ENCODE data around the gene FKBP2. TPM values are rescaled to one million over a fixed set of nuclear protein-coding genes. Genes with fewer than 3 reads are reported as not detected.
A peak's percentile ranks its signal among the peaks of the same experiment; 100 is the strongest.

FKBP2 gene
- total and polyA plus RNA-seq, 4 donors, result 60.8 to 241 (median 124) TPM

DNA sequence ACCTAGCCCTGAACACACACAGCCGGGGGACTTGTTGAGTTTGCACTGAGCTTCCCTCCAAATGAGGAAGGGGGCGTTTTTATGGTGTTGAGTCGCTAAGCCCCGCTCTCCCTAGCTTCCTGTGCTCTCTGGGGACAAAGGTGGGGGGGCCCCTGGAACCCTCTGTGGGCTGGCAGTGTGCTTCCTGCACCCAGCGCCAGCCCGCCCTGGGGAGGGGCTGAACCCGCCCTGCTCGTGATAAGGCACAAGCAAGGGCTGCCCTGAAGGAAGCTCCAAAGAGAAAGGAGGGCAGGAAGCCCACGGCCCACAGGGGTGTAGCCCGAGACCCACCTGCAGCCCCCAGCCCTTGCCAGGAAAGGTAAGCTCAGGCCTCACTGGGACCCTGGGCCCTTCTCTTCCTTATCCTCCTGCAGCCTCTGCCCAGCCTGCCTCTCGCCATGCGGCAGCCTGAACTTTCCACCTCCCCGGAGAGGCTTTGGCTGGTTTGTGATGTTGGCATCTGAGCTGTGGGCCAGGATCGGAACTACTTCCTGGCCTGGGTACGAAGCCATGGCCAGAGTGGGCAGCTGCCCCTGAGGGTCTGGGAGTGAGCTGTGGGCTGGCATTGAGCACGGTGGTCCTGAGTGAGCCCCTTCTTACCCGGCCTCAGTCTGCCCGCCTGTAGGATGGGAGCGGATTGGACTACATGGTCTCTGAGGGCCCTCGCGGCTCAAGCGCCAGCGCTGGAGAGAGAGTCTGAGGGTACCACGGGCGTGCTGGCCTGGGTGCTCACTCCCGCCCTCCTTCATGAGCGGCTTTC, 34.2 kb upstream of the FKBP2 start, which contains the start of gene FERMT3:
Gene FERMT3, plus strand, starts transcription at position 265 of the 799 bp plus-strand sequence. CDS start 644 bp downstream, outside the sequence.
- H3K36me3 ChIP-seq (ENCODE audit: control insufficient read depth in 4 of 4, insufficient read depth in 3 of 4, low read depth in 1 of 4, low read length in 3 of 4), result peaks cover 16 to 27% (median 23%) of the 10 kb centered on the region in 4 donors
- H3K27me3 ChIP-seq (ENCODE audit: control insufficient read depth in 4 of 4, insufficient read depth in 4 of 4, low read length in 3 of 4), result no peaks in the 10 kb centered on the region
- peak within 1 kb of the TSS; percentile 28 to 60 (median 38) for H3K4me3 ChIP-seq (ENCODE audit: low read depth in 1 of 3, low read length in 3 of 3)
- peaks cover 0 to 12% (median 2%) of the 10 kb centered on the region in 4 donors for H3K4me1 ChIP-seq (ENCODE audit: control insufficient read depth in 4 of 4, insufficient read depth in 4 of 4, low read length in 3 of 4)
- peak within 1 kb of the TSS; percentile 82 to 83 for H3K27ac ChIP-seq (ENCODE audit: low read depth in 1 of 2, low read length in 2 of 2)
- DNase-seq (ENCODE audit: low spot score), result peak; percentile 77
- TF ChIP-seq EGR1 (IDR thresholded peaks at IDR 0.05; ENCODE audit: low read depth in 2 of 2) (no peak), ZBTB33 (IDR thresholded peaks at IDR 0.05) (no peak)
- TF ChIP-seq, protein P1, sequence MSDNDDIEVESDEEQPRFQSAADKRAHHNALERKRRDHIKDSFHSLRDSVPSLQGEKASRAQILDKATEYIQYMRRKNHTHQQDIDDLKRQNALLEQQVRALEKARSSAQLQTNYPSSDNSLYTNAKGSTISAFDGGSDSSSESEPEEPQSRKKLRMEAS (IDR thresholded peaks at IDR 0.05), result peak; percentile 14
- peak within 1 kb of the TSS; percentile 34 to 54 for H3K9ac ChIP-seq (ENCODE audit: low read depth in 1 of 2, low read length in 2 of 2)
- no peaks in the 10 kb centered on the region for H3K9me3 ChIP-seq (ENCODE audit: control insufficient read depth in 4 of 4, low read length in 3 of 4)
- 69% methylated on average over 27 of the region's 27 CpGs for WGBS

DNA sequence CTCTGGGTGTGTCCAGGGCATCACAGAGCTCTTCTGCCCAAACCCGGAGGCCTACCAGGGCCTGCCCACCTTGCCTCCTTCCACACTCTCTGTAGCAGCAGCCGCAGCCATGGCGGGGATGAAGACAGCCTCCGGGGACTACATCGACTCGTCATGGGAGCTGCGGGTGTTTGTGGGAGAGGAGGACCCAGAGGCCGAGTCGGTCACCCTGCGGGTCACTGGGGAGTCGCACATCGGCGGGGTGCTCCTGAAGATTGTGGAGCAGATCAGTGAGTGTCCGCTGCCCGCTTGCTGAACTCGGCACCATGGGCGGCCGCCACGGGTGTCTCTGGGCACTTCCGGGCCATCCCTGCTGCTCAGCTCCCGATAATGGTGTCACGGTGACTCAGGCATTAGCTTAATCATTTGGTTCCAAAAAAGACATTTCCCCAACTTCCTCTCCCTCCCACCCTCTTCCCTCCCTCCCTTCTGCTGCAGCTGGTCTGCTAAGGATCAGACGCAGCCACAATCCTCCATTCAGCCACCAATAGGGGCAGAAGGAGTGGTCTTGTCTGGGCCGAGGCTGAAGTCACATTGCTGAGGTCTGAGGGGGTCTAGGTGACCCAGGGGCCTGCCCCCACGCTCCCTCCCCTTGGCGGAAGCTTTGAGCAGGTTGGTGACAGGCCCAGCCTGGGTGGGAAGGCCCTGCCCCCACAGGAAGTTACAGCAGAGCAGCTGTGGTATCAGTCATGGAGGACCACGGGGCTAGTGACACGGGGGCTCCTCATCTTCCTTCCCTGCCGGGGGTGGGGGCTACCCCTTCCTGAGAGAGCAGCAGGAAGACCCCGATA, 33.4 kb upstream of the FKBP2 start:
- Histone ChIP-seq H3K9me3 (ENCODE audit: control insufficient read depth in 4 of 4, low read length in 3 of 4) (no peaks in the 10 kb centered on the region), H3K4me1 (ENCODE audit: control insufficient read depth in 4 of 4, insufficient read depth in 4 of 4, low read length in 3 of 4) (peaks cover 0 to 12% (median 2%) of the 10 kb centered on the region in 4 donors), H3K27me3 (ENCODE audit: control insufficient read depth in 4 of 4, insufficient read depth in 4 of 4, low read length in 3 of 4) (no peaks in the 10 kb centered on the region), H3K4me3 (ENCODE audit: low read depth in 1 of 3, low read length in 3 of 3) (peak overlapping the region in 2 of 3 donors; percentile 28 to 38), H3K27ac (ENCODE audit: low read depth in 1 of 2, low read length in 2 of 2) (peak overlapping the region; percentile 82 to 83), H3K9ac (ENCODE audit: low read depth in 1 of 2, low read length in 2 of 2) (peak overlapping the region; percentile 34 to 54), H3K36me3 (ENCODE audit: control insufficient read depth in 4 of 4, insufficient read depth in 3 of 4, low read depth in 1 of 4, low read length in 3 of 4) (peaks cover 15 to 30% (median 22%) of the 10 kb centered on the region in 4 donors)
- TF ChIP-seq ZBTB33 (IDR thresholded peaks at IDR 0.05), result no peak
- no peak for TF ChIP-seq REST (IDR thresholded peaks at IDR 0.05)
- peak; percentile 48 for TF ChIP-seq YY1 (IDR thresholded peaks at IDR 0.05)
- TF ChIP-seq, protein P2, sequence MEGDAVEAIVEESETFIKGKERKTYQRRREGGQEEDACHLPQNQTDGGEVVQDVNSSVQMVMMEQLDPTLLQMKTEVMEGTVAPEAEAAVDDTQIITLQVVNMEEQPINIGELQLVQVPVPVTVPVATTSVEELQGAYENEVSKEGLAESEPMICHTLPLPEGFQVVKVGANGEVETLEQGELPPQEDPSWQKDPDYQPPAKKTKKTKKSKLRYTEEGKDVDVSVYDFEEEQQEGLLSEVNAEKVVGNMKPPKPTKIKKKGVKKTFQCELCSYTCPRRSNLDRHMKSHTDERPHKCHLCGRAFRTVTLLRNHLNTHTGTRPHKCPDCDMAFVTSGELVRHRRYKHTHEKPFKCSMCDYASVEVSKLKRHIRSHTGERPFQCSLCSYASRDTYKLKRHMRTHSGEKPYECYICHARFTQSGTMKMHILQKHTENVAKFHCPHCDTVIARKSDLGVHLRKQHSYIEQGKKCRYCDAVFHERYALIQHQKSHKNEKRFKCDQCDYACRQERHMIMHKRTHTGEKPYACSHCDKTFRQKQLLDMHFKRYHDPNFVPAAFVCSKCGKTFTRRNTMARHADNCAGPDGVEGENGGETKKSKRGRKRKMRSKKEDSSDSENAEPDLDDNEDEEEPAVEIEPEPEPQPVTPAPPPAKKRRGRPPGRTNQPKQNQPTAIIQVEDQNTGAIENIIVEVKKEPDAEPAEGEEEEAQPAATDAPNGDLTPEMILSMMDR (IDR thresholded peaks at IDR 0.05; ENCODE audit: low read depth, low read length, missing input control), result no peak
- peak; percentile 62 for TF ChIP-seq NR2F2 (IDR thresholded peaks at IDR 0.05)
- TF ChIP-seq GABPA (IDR thresholded peaks at IDR 0.05 in 1 of 2, conservative IDR thresholded peaks at IDR 0.05 in 1 of 2), result peak in 1 of 2 donors; percentile 65
- peak; percentile 79 for DNase-seq (ENCODE audit: low spot score)
- WGBS, result 65% methylated on average over 30 of the region's 30 CpGs

Measured in liver (tissue), 9 donors.